Loucy (cell line): ENCODE results near the gene SPATS2.

Experiments
- EZH2phosphoT487 ChIP-seq: fragments of 200-600 bp; IDR thresholded peaks from 2 replicates; pipeline ENCODE4 v1.6.1; 2018; ENCODE audit warnings: antibody characterized with exemption, mild to moderate bottlenecking, moderate library complexity, borderline replicate concordance
- TF ChIP-seq, protein P1 (sequence below): fragments of 200-600 bp; sonication (generic); conservative IDR thresholded peaks from 2 replicates; pipeline ENCODE4 v1.5.1; 2014; ENCODE audit warnings: mild to moderate bottlenecking, antibody characterized with exemption, low read length

GRCh38 chr12:49476091-49476490 lies 108.8 kb downstream of the SPATS2 start:
- TF ChIP-seq, protein P1, sequence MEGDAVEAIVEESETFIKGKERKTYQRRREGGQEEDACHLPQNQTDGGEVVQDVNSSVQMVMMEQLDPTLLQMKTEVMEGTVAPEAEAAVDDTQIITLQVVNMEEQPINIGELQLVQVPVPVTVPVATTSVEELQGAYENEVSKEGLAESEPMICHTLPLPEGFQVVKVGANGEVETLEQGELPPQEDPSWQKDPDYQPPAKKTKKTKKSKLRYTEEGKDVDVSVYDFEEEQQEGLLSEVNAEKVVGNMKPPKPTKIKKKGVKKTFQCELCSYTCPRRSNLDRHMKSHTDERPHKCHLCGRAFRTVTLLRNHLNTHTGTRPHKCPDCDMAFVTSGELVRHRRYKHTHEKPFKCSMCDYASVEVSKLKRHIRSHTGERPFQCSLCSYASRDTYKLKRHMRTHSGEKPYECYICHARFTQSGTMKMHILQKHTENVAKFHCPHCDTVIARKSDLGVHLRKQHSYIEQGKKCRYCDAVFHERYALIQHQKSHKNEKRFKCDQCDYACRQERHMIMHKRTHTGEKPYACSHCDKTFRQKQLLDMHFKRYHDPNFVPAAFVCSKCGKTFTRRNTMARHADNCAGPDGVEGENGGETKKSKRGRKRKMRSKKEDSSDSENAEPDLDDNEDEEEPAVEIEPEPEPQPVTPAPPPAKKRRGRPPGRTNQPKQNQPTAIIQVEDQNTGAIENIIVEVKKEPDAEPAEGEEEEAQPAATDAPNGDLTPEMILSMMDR: no peak
- TF ChIP-seq EZH2phosphoT487: no peak
